HUDEP-2 (cell line): ENCODE measurements around the gene GDPD5.
A peak's percentile ranks its signal among the peaks of the same experiment; 100 is the strongest.

Experiments
- DNase-seq, 76 experiments: peaks; one replicate each; lab custom pipeline; 2025; ENCODE audit not compliant: unreplicated experiment in 76 of 76; lab: John Stamatoyannopoulos, UW

GDPD5 gene

GRCh38 chr11:75558939-75559843 is 33.5 kb upstream of the GDPD5 start:
- peak in 15 of 76 experiments; percentile 5 to 58 (median 22) for DNase-seq

DNA sequence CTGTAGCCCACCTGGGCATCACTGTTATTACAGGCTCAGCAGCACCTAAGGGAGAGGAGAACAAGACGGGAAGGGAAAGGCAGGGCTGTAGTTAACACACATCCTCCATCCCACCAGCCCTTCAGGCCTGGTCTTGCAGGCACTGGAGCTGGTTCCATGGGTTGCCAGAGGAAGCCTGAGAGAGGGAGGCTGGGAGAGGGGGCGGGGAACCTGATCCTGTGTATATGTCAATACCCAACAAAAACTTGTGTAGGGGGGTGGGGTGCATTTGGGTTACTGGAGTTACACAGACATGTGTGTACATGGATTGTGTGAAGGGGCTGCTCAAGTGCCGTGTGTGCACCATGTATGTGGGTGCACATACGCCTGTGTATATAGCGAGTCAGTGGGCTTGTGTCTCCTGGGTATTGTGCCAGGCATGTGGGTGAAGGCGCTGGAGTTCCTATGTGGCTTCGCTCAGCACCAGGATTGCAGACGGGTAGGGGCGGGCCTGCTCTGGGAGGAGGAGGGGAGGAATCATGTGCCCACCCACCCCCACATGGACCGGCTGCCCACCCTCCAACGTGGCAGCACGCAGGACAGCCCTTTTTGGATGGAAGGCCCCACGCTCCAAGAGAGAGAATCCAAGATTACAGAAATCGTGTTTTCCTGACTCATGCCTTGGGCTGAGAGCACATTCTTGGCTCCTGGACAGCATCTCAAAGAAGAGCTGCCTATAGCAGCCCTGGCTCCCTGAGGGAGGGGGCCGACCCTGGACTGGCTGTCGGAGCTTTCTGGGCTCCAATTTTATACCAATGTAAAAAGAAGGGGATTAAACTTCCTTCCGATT is 32.1 kb upstream of the GDPD5 start:
- peak in 1 of 76 experiments; percentile 20 for DNase-seq

DNA sequence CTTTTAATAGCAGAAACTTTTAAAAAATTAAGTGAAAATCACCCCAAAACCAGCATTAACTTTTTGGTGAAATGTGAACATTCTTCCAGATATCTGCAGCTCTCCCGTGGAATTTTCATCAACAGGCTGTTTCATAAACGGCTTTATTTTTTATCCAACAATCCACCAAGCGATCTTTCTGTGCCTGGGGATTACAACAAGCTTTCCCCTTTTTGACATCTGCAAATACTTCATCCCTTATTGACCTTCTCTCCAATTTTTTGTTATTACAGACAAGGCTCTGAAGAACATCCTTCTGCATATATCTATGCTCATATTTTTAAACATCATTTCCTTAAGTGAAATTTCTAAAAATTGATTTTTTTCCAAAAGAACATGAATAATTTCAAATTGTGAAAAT is 30.5 kb upstream of the GDPD5 start:
- no peak for DNase-seq

DNA sequence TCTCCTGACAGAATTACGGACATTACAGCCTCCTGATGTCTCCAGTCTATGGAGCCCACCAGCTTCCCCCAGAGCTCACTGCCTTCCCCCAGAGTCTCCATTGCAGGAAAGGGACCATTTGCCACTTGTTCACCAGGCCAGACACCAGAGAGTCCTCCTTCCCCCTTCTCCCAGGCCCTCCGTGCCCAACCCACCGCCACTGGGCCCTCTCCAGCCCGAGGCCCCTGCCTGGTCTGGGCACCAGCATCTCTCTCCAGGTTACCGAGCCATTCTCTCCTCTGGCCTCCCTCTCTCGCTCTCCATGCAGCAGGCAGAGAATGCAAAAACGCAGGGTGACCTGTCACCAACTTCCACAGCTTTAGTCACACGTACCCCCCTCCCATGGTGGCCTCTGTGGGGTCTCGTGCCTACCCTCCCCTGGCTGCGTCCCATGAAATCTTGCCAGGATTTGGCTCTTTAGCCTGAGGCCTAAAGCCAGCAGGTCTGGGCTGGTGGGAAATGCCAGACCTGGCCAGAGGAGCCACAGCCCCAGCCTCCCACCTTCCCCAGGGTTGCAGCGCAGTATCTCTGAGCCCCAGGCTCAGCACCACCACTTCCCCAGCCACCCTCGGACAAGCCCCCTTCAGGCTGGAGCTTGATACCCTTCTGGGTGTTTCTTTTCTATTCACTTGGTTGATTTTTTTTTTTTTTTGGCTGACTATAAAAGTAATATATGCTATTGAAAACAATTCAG is 29.5 kb upstream of the GDPD5 start:
- DNase-seq, result no peak

GRCh38 chr11:75554258-75555022 is 28.7 kb upstream of the GDPD5 start:
- DNase-seq, result peak in 4 of 76 experiments; percentile 9 to 30 (median 20)

GRCh38 chr11:75553889-75554257 is 28.1 kb upstream of the GDPD5 start:
- DNase-seq, result no peak

GRCh38 chr11:75553182-75553581 is 27.4 kb upstream of the GDPD5 start:
- DNase-seq, result no peak

- no peak for DNase-seq
Measured at GRCh38 chr11:75549370-75549958, 23.7 kb upstream of the GDPD5 start.

DNA sequence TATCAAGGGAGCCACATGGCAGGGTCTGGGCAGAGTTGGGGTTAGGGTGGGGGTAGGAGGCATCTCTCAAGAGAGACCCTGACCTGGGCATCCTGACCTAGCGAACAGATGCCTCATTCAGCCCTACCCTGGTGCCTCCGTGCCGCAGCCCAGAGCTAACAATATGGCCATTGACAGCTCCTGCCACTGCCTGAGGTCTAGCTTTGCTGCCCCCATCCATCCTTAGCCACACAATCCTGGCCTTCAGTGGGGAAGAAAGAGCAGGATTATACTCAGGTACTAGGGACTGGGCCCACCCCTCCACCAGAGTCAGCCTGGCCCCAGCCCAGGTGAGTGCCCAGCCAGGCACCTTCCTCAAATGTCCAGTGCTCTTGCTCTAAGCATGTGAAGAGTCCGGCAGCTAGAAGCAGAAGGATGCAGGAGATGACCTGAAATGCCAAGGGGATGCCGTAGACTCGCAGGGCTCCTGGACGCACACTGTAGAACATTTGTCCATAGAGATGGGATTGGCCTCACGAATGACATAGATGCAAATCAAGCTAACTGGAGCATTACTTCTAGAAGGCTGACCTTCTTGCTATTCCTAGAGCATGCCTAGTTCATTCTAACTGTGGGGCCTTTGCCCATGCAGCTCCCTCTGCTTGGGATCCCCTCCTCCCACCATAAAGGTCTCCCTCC is 23.0 kb upstream of the GDPD5 start:
- DNase-seq, result no peak

- peak in 48 of 76 experiments; percentile 9 to 63 (median 45) for DNase-seq
Measured at GRCh38 chr11:75547617-75548058, 21.9 kb upstream of the GDPD5 start.

GRCh38 chr11:75547177-75547576 is 21.4 kb upstream of the GDPD5 start:
- DNase-seq, result no peak

DNA sequence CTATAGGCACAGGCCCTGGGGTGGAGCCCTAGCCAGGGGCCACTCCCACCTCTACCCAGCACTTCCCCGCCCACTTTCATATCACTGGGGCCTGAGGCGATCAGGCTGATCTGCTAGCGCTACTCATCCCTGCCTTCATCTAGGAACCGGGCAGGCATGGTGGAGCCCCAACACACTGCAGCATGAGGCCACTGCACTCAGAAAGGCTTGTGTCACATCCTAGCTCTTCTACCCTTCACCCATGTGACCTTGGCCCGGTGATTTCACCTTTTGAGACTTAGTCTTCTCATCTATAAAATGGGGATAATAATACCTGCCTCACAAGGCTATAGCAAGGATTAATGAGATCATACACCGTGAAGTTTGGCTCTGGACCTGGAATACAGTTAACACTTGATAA is 18.1 kb upstream of the GDPD5 start:
- peak in 74 of 76 experiments; percentile 37 to 90 (median 78) for DNase-seq

- DNase-seq, result no peak
Measured at GRCh38 chr11:75542088-75542438, 16.3 kb upstream of the GDPD5 start.

DNA sequence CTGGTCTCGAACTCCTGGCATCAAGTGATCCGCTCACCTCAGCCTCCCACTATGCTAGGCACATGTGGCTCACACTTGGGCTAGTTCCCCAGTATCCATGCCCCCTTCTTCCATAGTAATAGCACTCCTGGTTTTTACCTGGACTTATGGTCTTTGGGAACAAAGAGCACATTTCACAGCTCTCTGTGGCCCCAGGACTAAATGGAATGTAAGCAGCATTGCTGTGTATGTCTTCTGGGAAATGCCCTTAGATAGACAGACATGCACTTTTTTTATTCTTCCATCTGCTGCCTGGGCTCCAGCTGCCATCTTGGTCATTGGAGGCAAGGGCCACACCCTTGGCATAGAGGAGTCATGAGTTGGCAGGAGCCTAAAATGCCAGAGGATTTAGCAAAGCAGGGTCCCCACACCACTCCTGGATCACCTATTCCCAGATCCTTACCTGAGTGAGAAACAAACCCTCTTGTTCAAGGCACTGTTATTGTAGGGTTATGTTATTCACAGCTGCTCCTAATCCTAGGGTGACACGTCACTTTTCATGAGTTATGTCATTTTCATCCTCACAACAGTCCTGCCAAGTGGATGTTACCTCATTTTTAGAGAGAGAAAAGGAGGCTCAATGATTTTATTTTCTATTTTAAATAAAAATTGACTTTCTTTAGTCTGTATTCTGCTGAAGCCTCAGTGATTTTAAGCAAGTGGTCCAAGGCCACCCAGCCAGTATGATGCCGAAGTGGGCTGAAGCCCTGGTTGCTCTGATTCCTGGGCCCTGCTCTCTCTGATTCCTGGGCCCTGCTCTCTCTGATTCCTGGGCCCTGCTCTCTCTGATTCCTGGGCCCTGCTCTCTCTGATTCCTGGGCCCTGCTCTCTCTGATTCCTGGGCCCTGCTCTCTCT is 15.7 kb upstream of the GDPD5 start:
- DNase-seq, result peak in 1 of 76 experiments; percentile 22

DNA sequence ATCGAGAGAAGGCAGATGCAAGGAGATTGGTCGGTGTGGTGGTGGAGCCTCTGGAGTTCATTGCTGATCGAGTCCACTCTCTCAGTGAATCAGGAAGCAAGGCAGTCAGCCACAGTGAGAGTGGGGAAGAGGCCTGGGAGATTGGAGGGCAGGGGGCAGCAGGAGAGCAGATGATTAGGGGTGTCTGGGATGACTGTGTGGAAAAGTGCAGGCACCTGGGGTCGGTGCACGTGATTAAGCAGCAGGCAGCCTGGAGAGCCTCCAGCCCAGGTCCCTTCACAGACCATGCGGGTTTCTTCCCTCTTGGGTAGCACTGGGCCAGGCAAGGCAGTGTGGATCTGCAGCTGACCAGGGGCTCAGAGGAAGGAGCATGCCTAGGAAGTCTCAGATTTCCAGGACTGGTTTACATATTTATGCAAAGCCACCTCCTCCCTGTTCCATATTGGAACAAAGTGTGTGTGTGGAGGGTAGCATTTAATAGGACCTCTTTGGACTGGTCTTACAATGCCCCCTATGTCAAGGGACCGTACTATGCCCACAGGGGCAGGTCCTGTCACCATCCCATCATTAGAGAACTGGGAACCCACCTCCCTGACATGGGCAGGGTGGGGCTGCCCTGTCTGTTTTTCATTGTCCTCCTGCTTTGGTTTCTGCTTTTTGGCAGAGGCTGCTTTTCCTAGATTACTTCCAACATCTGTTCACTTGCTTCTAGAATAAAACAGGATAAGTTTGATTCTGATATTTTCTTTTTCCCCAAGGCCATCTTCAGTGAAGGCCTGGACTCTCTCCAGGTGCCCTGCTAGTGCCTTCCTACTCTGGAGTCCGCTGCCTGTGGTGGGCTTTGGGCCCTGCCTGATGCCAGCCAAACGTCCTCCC is 14.0 kb upstream of the GDPD5 start:
- no peak for DNase-seq

- no peak for DNase-seq
Measured at GRCh38 chr11:75538150-75538942, 12.6 kb upstream of the GDPD5 start.

DNA sequence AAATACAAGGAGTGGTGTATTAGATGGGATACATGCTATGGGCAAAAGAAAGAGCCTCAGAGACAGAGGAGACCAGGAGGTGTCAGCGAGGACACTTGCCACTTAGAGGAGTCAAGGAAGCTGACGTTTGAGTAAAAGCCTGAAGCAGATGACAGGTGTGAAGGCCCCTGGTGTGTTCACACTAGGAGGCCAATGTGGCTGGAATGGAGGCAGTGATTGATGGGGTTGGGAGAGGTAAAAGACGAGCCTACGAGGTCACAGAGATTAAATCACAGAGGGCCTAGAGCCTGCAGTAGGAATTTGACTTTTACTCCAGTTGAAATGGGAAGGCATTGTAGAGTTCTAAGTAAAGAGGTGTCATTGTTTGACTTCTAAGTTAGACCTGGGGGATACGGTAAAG is 12.0 kb upstream of the GDPD5 start:
- DNase-seq, result no peak
